ENCODE measurements around the gene GOLGA6A. TPM values are rescaled to one million over a fixed set of nuclear protein-coding genes. Genes with fewer than 3 reads are reported as not detected.

Gene GOLGA6A
- total and polyA plus RNA-seq, 2 of the 8 experiments (the other 6 are each of a cell fraction or from before 2014, with no cell fraction given), result 0.80 to 1.0 TPM

- TF ChIP-seq CHD7 (IDR thresholded peaks at IDR 0.05; ENCODE audit: insufficient replicate concordance, low read length), result no peak
- TF ChIP-seq FOSL1 (IDR thresholded peaks at IDR 0.05; ENCODE audit: insufficient read depth, low read depth, low read length), result no peak
- TF ChIP-seq CBX5 (IDR thresholded peaks at IDR 0.05; ENCODE audit: low read depth, low read length), result no peak
- no peak for TF ChIP-seq SRF (IDR thresholded peaks at IDR 0.05; ENCODE audit: low read depth, low read length)
- TF ChIP-seq ATF3 (IDR thresholded peaks at IDR 0.05; ENCODE audit: insufficient read depth, low read depth, low read length), result no peak
- TF ChIP-seq TAF7 (optimal IDR thresholded peaks at IDR 0.05; ENCODE audit: borderline replicate concordance, low read depth, low read length), result no peak
Observed at GRCh38 chr15:74053517-74053916, 28.8 kb downstream of the GOLGA6A start (continued).

Measured in H1 (cell line).